ENCODE results near the gene BNIP1.

DNA sequence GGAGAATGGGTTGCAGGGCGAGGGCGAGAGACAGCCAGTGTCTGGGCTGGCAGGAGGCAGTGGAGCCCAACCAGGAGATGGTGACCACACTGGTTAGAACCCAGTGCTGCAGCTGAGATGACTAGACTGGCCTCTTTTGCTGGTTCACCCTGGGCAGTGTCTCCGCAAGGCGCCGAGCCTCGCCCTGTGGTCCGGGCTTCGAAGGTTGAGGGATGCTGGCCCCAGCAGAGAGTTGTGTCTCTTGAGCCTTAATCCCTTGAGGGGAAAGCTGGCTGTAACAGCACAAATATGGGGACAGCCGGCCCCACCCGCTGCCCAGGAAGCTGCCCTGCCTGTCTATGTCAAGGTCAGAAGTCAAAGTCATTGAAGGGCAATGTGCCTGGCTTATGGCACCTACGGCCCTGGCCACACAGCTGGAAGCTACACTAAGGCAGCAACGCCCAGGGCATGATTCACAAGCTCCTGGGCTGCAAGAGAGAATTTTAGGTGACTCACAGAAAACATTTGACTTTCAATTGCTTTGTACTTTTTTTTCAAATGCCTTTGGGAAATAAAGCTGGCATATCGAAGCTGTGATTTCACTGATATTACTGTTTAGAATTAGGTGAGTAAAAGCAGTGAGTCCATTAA lies 57.4 kb downstream of the BNIP1 start:
- TF ChIP-seq CTCF (IDR thresholded peaks at IDR 0.05): no peak
- TF ChIP-seq POLR2AphosphoS5 (IDR thresholded peaks at IDR 0.05; ENCODE audit: low read depth, low read length): no peak
- TF ChIP-seq SIN3A (IDR thresholded peaks at IDR 0.05; ENCODE audit: borderline replicate concordance, insufficient read depth, low read depth, low read length): no peak

Measured in Panc1 (cell line).